Uterus (tissue), 2 donors: ENCODE results near the gene BICD1.

Source experiments
- POLR2A ChIP-seq, 2 donors: fragments of 450-650 bp; IDR thresholded peaks; one replicate each; pipeline ENCODE4 v1.6.1; 2016; ENCODE audit warnings: antibody characterized with exemption in 2 of 2, mild to moderate bottlenecking in 1 of 2, moderate library complexity in 1 of 2
- TF ChIP-seq, protein P1 (sequence below), 4 experiments: fragments of 200-600 bp in 2 of 4; fragments of 450-650 bp in 2 of 4; sonication (generic) in 2 of 4; IDR thresholded peaks; one replicate each; pipeline ENCODE4 v1.5.1; 2016 to 2019; ENCODE audit warnings: antibody characterized with exemption in 4 of 4, mild to moderate bottlenecking in 2 of 4, moderate library complexity in 1 of 4

DNA sequence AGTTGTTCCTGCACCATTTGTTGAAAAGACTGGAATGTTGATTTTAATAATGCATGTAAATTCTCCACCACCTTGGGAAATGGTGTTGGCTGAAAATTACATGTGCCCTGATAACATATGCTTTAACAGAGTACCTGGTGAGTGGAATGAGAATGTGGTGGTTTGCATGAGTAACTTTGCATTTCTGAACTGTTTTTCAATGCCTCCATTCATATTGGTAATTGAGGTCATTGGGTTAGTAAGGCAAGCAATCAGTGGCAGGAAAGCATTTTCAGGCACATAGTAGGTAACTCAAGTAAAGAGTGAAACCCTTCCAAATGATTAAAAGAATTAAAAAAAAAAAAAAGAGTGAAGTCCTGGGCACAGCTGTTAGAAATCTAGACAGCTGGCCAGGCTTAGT is 32.2 kb upstream of the BICD1 start:
- TF ChIP-seq, protein P1, sequence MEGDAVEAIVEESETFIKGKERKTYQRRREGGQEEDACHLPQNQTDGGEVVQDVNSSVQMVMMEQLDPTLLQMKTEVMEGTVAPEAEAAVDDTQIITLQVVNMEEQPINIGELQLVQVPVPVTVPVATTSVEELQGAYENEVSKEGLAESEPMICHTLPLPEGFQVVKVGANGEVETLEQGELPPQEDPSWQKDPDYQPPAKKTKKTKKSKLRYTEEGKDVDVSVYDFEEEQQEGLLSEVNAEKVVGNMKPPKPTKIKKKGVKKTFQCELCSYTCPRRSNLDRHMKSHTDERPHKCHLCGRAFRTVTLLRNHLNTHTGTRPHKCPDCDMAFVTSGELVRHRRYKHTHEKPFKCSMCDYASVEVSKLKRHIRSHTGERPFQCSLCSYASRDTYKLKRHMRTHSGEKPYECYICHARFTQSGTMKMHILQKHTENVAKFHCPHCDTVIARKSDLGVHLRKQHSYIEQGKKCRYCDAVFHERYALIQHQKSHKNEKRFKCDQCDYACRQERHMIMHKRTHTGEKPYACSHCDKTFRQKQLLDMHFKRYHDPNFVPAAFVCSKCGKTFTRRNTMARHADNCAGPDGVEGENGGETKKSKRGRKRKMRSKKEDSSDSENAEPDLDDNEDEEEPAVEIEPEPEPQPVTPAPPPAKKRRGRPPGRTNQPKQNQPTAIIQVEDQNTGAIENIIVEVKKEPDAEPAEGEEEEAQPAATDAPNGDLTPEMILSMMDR (IDR thresholded peaks at IDR 0.05) = no peak
- no peak for TF ChIP-seq POLR2A (IDR thresholded peaks at IDR 0.05)
